Measurements from ENCODE around the gene SLC12A1. TPM values are rescaled to one million over a fixed set of nuclear protein-coding genes. Genes with fewer than 3 reads are reported as not detected.

SLC12A1 gene
- total RNA-seq, 4 donors from 2014 or later = not detected

DNA sequence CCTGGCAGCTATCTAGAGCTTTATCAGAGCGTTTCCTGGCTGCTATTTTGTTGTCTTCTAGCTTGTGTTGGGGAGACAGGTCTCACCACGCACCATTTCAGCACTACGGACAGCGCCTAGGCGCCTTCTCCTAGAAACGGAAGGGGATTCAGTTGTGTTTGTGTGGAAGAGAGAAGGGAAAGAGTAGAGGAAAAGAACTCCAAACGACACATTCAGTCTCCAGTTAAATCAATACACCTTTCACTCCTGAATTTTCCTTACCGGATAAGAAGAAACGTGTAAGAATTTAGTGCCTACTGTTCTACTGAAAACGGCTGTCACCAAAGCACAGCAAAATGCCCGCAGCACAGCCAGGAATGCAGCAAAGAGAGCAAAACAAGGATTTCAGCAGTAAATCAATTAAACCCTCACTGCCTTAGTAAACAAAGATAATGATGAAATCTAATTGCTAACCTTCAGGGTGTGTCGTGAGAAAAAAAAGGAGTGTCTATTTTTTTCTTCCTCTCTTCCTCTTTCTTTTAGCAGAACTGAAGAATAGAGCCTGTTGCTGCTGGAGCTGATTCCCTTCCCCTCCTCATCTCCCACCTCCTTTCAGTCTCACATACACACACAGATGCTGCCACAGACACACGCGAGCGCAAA, 15.0 kb upstream of the SLC12A1 start:
- intact Hi-C loops (cut with DNase I; ENCODE audit: low total_unique reads) = no loop called here
- H3K4me3 ChIP-seq = peak overlapping the region in 3 of 4 donors; percentile 6 to 35 (median 18)
- in situ Hi-C loops (cut with MboI; ENCODE audit: low pct_ligation_motif_present in 1 of 4, low pct_unique_long_range_greater_than_20kb in 1 of 4, low sequenced_read_pairs in 3 of 4) = no loop called here
- TF ChIP-seq EP300 (IDR thresholded peaks at IDR 0.05; ENCODE audit: low read depth) = no peak
- no peak for TF ChIP-seq POLR2AphosphoS5 (IDR thresholded peaks at IDR 0.05)
- no peak for TF ChIP-seq CTCF (IDR thresholded peaks at IDR 0.05)
- peak; percentile 71 for DNase-seq
- WGBS, 2 donors (ENCODE audit: low coverage in 1 of 2) = 8 to 9% methylated on average over 10 to 15 of the region's 15 CpGs
- no peaks in the 10 kb centered on the region for H3K36me3 ChIP-seq
- H3K9me3 ChIP-seq = no peaks in the 10 kb centered on the region
- peaks cover 0 to 9% (median 0%) of the 10 kb centered on the region in 4 donors for H3K4me1 ChIP-seq
- H3K27me3 ChIP-seq = peaks cover 27% of the 10 kb centered on the region
- H3K27ac ChIP-seq = no peak overlapping the region

DNA sequence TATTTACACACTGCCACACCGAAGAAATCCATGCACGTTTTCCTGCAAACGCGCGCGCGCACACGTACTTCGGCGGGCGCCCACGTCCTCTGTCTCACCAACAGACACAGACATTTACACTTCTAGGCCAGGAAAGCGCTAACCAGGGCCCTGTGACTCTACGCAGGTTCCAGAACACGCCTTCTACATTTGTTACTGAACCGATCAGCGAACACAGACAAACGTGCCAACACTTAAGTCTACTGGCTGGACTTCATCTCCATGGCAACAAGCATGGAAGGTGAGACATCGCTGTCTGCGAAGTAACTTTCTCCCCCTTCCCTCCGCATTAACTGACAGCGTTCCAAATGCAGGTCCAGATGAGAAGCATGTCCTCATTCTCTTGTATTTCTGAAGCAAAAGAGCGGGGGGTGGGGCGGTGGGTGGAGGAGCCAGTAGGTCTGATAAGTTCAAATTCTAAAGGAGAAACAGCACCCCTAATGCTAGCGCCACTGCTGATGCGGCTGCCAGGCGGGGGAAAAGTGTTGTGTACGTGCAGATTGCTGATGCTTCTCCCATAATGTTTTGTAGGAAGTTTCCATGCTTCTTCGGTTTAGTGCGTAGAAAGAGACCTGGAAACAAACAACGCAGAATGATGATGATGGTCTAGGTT, 14.4 kb upstream of the SLC12A1 start, which contains the start of gene CTXN2:
Gene CTXN2 (plus strand): TSS at position 92 of the 652 bp plus-strand sequence. CDS start 9,636 bp downstream, outside the sequence.
- intact Hi-C loops (cut with DNase I; ENCODE audit: low total_unique reads) = no loop called here
- 12 to 13% methylated on average over 3 to 31 of the region's 31 CpGs for WGBS, 2 donors (ENCODE audit: low coverage in 1 of 2)

DNA sequence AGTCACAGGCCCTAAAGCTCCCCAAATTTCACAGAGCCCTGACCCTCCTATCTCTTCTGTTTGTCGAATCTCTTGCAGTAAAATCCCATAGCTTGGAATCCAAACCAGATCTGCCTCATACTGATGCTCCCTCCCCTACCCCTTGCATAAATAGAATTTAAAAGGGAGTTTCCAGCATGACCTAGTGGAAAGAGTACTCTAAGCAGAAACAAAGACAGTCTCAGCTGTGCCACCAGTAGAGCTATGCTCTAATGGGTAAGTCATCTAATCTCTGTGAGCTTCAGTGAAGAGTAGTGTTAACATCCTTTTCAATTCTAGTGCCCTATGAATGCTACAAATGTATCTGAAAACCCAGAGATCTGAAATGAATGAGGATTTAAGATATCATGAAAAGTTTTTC, 4.0 kb upstream of the SLC12A1 start:
- no peaks in the 10 kb centered on the region for H3K9me3 ChIP-seq
- no peaks in the 10 kb centered on the region for H3K4me1 ChIP-seq
- TF ChIP-seq POLR2AphosphoS5 (IDR thresholded peaks at IDR 0.05) = no peak
- TF ChIP-seq POLR2A (IDR thresholded peaks at IDR 0.05) = no peak
- no peak for TF ChIP-seq EP300 (IDR thresholded peaks at IDR 0.05; ENCODE audit: low read depth)
- TF ChIP-seq CTCF (IDR thresholded peaks at IDR 0.05) = no peak
- 88 to 100% methylated on average over 1 of the region's 1 CpG for WGBS, 2 donors (ENCODE audit: low coverage in 1 of 2)
- no peak for DNase-seq
- no peak overlapping the region for H3K4me3 ChIP-seq
- intact Hi-C loops (cut with DNase I; ENCODE audit: low total_unique reads) (no loop called here), in situ Hi-C loops (cut with MboI; ENCODE audit: low pct_ligation_motif_present in 1 of 4, low pct_unique_long_range_greater_than_20kb in 1 of 4, low sequenced_read_pairs in 3 of 4) (no loop called here)
- no peaks in the 10 kb centered on the region for H3K36me3 ChIP-seq
- peaks cover 2% of the 10 kb centered on the region for H3K27me3 ChIP-seq
- no peak overlapping the region for H3K27ac ChIP-seq

More for the DNA sequence above, 14.4 kb upstream of the SLC12A1 start, which contains the start of gene CTXN2:
- peaks cover 0 to 9% (median 0%) of the 10 kb centered on the region in 4 donors for H3K4me1 ChIP-seq
- peak within 1 kb of the TSS in 3 of 4 donors; percentile 6 to 35 (median 18) for H3K4me3 ChIP-seq
- H3K36me3 ChIP-seq = no peaks in the 10 kb centered on the region
- DNase-seq = peak; percentile 7
- H3K27me3 ChIP-seq = peaks cover 27% of the 10 kb centered on the region
- no peak within 1 kb of the TSS for H3K27ac ChIP-seq
- TF ChIP-seq POLR2AphosphoS5 (IDR thresholded peaks at IDR 0.05) (no peak), POLR2A (IDR thresholded peaks at IDR 0.05) (no peak), EP300 (IDR thresholded peaks at IDR 0.05; ENCODE audit: low read depth) (no peak), CTCF (IDR thresholded peaks at IDR 0.05) (no peak)
- no peaks in the 10 kb centered on the region for H3K9me3 ChIP-seq
- in situ Hi-C loops (cut with MboI; ENCODE audit: low pct_ligation_motif_present in 1 of 4, low pct_unique_long_range_greater_than_20kb in 1 of 4, low sequenced_read_pairs in 3 of 4) = no loop called here

DNA sequence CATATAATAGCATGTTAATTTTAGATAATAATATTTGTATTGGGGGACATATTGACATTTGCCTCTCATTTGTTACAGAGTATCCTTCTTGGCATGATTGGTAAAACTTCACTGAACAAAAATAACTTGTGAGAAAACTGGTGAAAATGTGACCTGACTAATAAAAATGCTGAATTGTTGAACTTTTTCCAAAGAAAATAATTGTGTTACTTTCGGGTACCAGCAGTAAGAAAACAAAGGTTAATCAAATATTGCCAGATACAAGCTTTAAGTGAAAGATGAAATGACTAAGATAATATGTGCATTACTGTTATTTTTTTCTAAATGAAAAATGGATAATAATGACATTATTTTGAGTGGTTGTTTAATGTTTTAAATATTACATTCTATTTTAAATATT, 15.2 kb downstream of the SLC12A1 start:
- H3K27ac ChIP-seq = no peak overlapping the region
- 41 to 60% methylated on average over 1 of the region's 1 CpG for WGBS, 2 donors (ENCODE audit: low coverage in 1 of 2)
- no peaks in the 10 kb centered on the region for H3K4me1 ChIP-seq
- H3K36me3 ChIP-seq = no peaks in the 10 kb centered on the region
- in situ Hi-C loops (cut with MboI; ENCODE audit: low pct_ligation_motif_present in 1 of 4, low pct_unique_long_range_greater_than_20kb in 1 of 4, low sequenced_read_pairs in 3 of 4) (no loop called here), intact Hi-C loops (cut with DNase I; ENCODE audit: low total_unique reads) (no loop called here)
- H3K9me3 ChIP-seq = no peaks in the 10 kb centered on the region
- DNase-seq = no peak
- no peak for TF ChIP-seq POLR2AphosphoS5 (IDR thresholded peaks at IDR 0.05)
- no peak for TF ChIP-seq EP300 (IDR thresholded peaks at IDR 0.05; ENCODE audit: low read depth)
- no peak for TF ChIP-seq POLR2A (IDR thresholded peaks at IDR 0.05)
- no peak for TF ChIP-seq CTCF (IDR thresholded peaks at IDR 0.05)
- H3K27me3 ChIP-seq = no peaks in the 10 kb centered on the region
- H3K4me3 ChIP-seq = no peak overlapping the region

Measured in transverse colon (tissue), 4 donors.